CD4-positive, alpha-beta T cell treated with Interleukin-6 for 4 hours (primary cell): Measurements from ENCODE around the gene BBX.

Experiments used
- DNase-seq: peaks from one replicate; pipeline ENCODE4 v3.0.0-alpha.2; 2020; ENCODE audit warnings: mixed read lengths

Gene BBX

DNA sequence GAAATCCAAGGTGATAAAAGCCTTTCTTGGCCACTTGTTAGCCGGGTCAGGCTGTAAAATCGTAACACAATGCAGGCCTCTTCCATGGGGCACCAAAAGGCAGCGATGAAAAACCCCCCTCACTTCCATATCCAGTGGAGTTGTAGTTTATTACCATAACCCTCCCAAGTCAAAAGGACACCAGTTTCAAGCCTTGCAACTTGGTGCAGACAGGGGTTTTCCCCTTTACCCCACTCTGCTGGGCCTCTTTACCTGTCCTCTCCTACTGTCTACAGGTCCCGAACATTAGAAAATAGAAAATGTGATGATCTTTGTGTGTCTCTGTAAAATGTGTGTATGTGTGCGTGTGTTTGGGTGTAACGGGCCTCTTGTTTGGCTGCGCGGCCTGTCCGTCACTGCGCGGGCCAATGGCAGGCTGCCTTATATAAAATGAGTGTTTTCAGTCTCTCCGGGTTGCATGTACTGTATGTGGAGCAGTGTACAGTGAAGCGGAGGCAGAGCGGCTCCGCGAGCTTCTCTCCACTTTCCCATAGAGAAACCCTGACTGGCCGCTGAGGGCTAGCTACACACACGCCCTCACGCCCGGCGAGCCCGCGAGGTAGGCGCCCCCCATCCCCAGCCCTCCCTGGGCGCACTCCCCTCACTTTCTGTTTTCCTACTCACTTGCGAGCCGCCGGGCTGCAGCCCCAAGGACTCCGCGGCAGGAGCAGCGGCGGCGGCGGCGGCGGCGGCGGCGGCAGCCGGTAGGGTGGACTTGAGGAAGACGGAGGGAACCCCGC is at the start of gene BBX:
TSS of gene BBX (plus strand) at position 453 of the 779 bp plus-strand sequence. CDS start 187,499 bp downstream, outside the sequence.
- peak; percentile 90 for DNase-seq

DNA sequence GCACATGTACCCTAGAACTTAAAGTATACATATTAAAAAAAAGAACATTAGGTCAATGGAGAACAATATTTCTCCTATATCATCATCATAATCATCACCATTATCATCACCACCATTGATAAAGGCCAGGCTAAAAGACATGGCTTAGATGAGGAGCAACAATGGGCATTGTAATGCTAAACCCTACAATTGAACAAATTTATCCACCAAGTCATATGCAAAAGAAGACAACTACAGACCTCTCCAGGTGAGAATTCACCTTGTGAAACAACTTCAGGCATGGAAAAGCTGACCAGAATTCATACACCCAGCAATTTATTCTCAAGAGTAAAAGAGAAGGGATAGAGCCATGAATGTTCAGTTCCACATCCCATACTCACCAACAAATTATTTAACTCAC is 46.3 kb upstream of the BBX start:
- DNase-seq, result no peak

GRCh38 chr3:107487490-107487889 is 35.3 kb upstream of the BBX start:
- no peak for DNase-seq

DNA sequence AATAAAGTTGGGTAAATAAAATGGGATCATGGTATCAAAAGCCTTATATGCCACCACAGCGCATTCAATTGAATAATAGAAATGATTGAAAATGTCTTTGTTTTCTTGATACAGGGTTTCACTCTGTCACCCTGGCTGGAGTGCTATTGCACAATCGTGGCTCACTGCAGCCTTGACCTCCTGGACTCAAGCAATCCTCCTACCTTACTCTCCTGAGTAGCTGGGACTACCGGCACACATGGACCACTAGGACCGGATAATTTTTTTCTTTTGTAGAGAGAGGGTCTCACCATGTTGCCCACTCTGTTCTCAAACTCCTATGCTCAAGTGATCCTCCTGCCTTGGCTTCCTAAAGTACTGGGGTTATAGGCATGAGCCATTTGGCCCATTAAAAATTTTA is 33.8 kb upstream of the BBX start:
- no peak for DNase-seq

DNA sequence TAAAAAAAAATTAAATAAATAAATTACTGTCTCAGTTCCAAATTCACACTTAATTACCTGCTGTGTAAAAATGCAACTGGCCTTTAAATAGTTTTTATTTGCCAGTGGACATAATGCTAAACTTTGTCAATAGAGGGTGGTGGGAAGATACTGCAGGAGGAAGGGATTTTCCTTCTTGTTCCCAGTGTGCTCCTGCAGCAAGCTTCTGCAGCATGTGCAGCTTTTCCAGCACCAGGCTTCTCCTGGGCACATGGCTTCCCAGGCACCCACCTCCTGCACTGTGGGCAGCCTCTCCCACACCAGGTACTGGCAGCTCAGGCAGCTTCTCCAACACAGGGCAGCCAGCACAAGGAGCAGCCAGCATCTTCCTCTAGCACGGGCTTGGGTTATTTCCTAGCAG is 29.6 kb upstream of the BBX start:
- no peak for DNase-seq

DNA sequence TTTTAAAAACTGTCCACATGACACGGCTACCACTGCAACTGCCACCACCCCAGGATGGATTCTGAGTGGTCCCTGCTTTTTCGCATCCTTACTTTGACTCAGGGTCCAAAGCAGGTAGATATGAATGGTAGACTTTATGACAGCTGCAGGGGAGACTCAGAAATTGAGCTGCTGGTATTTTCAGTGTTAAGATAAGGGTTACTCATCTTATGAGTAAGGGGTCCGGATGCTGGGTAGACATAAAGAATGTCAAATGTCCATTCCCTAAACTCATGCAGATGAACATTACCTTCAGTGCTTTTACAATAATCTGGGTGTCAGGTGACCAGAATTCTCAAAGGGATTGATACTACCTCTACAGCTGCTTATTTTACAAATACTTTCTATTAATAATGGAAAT is 25.9 kb upstream of the BBX start:
- no peak for DNase-seq

GRCh38 chr3:107498646-107499045 is 24.1 kb upstream of the BBX start:
- DNase-seq, result no peak

DNA sequence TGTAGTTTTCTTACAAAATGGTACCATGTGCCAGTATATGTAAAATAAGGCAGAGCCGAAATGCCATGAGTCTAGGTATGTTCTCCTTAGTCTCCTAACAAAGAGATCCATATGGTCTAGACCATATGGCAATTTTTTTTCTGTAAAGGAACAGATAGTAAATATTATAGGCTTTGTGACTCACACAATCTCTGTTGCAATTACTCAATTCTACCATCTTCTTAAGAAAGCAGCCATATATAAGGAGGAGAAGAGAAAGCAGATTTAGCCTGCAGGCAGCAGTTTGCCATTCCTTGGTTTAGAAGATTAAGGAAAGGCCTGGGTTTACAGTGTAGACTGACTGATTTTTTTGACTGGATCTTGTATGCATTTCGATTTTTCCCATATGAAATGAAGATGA is 16.3 kb upstream of the BBX start:
- no peak for DNase-seq

GRCh38 chr3:107508331-107508730 is 14.4 kb upstream of the BBX start:
- DNase-seq, result no peak

- no peak for DNase-seq
These were observed 10.7 kb upstream of the BBX start for GRCh38 chr3:107512108-107512507.

DNA sequence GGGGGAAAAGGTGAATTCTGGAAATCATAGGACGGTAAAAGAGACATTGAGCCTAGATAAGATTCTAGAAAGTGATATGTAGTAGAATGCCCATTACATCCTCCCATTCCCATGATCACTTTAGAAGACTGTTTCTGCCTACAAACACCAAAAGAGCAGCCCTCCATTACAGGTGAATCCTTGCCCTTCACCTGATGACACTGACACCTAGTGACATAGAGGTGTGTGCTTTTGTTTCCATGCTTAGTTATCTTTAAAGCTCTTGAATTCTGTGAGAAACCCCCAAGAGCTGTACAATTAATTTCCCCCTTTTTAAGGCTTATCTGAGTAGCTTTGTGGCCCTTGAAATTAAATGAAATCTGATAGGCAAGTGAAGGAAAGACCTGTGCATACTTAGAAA is 8.3 kb upstream of the BBX start:
- no peak for DNase-seq

DNA sequence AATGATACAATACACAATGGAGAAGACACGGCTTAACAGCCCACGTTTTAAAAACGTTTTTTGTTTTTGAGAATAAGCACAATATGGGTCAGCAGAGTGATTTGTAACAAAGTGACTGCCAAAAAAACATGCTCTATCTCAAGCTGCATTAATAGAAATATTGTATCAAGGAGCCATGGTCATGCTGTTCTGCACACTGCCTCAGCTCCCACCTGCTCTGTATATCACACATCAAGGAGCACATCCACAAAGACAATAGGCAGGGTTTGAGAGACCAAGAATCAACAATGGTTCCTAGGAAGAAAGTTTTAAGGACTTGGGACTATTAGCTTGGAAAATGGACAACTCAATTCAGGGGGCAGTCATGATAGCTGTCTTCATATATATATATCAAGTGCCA is 6.3 kb upstream of the BBX start:
- DNase-seq, result no peak

GRCh38 chr3:107520535-107520934 is 2.2 kb upstream of the BBX start:
- no peak for DNase-seq

- no peak for DNase-seq
These were observed 1.2 kb upstream of the BBX start for GRCh38 chr3:107521469-107522059.

DNA sequence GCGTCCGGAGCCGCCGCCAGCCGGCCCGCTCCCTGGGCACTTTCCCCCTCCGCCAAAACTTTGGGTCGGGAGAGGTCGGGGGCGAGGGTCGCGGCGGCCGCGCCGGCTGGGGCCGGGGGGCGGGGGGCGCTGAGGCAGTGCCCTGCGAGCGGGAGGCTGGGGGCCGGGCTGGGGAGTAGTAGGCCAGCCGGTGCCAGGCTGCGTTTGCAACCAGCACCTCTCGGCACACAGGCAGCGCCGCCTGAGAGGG is 452 bp downstream of the BBX start:
- DNase-seq, result no peak

- peak; percentile 59 for DNase-seq
These were observed 970 bp downstream of the BBX start for GRCh38 chr3:107523539-107524325.

- peak; percentile 49 for DNase-seq
These were observed 1.6 kb downstream of the BBX start for GRCh38 chr3:107524326-107524840.

- peak; percentile 43 for DNase-seq
These were observed 2.3 kb downstream of the BBX start for GRCh38 chr3:107524841-107525643.

DNA sequence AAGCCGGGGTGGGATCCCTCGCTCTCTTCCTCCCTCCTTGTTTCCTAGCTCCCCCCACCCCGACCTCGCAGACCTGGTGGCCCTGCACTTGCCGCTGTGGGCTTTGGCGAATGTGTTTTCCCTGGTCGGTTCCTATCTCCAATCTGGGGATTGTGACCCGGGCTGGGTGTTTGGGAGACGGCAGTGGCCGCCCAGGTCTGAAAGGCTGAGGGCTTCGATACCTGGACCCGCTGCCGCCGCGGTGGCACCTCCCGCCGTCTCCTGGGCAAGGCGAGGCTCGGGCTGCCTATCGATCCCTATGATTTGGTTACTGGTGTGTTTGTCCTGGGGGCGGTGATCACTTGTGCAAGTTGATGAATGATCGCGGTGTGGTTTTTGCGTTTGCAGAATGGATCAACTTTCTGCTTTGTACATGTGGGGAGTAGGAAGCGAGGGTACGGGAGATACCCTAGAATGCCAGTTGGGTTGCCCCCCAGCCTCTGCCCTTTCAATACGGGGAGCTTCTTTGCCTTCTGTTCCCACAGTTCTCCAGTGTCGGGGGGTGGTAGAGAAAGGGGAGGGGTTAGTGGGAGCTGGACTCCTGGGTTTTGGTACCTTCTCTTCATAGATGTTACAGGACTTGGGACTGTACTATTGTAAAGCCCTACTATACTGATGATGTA is 3.0 kb downstream of the BBX start:
- peak; percentile 22 for DNase-seq

GRCh38 chr3:107531917-107532469 is 9.2 kb downstream of the BBX start:
- no peak for DNase-seq

- DNase-seq, result no peak
These were observed 18.1 kb downstream of the BBX start for GRCh38 chr3:107540857-107541256.

- DNase-seq, result no peak
These were observed 19.9 kb downstream of the BBX start for GRCh38 chr3:107542665-107543064.
